HG03135 (cell line): ENCODE measurements around the gene POLR2F.
"Not testable (repeated sequence)": the region's sequence is repeated elsewhere in the genome, so short reads cannot be mapped to it uniquely, and the experiment has no call there.

Experiments
- ATAC-seq: cut with Tn5 transposase; IDR thresholded peaks from one replicate; pipeline ENCODE4 v1.9.1; 2021; ENCODE audit warnings: mild to moderate bottlenecking, moderate library complexity; ENCODE audit not compliant: unreplicated experiment

POLR2F gene

DNA sequence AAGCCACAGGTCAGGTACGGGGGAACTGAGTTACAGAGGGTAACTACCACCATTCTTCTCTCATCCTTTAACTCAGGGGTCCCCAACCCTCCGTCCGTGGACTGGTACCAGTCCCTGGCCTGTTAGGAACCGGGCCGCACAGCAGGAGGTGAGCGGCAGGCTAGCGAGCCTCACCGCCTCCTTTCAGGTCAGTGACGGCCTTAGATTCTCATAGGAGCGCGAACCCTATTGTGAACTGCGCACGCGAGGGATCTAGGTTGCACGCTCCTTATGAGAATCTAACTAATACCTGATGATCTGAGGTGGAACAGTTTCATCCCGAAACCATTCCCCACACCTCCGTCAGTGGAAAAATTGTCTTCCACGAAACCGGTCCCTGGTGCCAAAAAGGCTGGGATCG, 870 bp upstream of the POLR2F start:
- ATAC-seq, result not testable (repeated sequence)

DNA sequence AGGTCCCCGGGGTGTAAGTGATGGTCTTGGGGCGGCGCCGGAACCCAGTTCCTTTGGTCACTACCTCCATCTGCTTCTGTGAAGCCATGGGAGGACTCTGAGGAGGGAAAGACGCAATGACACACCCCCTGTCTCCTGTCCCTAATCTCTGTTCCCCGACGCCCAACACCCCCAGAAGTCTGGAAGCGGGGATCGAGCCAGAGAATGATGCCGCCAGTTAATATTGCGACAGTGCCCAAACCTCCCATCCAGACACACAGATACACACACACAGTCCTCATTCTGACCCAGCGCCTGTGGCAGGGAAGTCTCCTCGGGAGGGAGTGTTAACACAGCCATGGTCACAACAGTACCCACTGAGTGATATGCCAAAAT, 450 bp upstream of the POLR2F start:
- ATAC-seq, result peak; percentile 4

DNA sequence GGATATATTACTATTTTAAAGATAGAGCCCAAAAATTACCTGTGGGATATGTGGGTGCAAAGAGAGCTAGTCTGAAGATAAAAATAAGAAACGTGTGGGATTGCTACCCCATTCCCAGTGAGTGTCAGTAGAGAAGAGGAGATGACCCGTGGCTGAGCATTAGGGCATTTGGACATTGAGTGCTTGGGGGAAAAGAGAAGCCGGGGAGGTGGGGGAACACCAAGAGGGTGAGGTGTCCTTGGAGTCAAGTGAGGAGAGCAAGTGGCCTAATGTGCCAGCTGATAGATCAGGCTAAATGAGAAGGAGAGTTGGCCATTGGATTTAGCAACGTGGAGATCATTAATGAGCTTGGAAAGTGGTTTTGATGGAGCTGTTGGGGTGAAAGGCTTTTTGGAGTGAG, 1.2 kb downstream of the POLR2F start:
- no peak for ATAC-seq

DNA sequence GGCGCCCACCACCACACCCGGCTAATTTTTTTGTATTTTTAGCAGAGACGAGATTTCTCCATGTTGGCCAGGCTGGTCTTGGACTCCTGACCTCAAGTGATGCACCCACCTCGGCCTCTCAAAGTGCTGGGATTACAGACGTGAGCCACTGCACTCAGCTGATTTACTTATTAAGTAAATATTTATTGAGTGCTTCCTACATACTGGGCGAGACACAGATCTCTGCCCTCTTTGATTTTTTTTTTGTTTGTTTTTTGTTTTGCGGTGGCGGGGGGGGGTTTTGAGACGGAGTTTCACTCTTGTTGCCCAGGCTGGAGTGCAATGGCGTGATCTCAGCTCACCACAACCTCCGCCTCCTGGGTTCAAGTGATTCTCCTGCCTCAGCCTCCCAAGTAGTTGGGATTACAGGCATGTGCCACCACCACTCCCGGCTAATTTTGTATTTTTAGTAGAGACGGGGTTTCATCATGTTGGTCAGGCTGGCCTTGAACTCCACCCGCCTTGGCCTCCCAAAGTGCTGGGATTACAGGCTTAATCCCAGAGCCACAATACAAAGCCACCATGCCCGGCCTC, 2.4 kb downstream of the POLR2F start:
- not testable (repeated sequence) for ATAC-seq

DNA sequence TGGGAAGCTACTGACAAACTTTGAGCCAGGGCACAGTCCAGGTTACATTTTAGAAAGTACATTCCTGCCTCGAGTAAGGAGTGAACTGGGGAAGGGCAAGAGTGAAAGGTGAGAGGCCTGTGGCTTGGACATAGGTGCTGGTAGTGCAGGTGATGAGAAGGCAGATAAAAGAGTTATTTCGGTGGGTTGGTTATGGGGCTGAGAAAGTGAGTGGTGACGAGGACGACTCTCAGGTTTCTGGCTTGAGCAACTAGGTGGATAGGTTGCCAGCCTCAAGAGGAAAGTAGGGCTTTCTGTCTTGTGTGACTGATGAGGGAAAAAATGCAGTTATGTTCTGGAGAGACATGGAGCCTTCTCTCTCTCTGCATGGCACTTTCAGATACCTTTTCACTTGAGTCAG, 3.7 kb downstream of the POLR2F start:
- no peak for ATAC-seq

DNA sequence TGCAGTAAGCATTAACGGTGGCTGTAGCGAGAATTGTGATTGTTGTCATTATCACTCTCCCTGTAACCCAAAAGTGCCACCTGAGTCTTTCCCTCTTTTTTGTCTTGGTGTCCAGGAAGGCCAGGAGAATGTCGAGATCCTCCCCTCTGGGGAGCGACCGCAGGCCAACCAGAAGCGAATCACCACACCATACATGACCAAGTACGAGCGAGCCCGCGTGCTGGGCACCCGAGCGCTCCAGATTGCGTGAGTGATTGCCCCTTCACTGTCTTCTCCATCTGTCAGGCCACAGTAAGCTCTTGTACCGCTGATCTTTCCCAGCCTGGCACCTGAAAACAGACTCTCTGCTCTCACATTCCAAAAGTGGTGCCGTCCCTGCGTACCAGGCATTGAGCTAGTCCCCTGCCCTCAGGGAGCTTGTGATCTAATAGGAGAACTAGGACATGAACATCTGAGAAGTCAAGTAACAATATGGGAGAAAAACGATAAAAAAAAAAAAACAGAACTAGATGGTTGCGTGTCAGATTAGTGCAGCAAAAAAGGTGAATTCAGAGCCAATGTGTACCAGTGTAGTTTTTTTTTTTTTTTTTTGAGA, 5.8 kb downstream of the POLR2F start:
- ATAC-seq, result no peak

GRCh38 chr22:37961062-37961461, 7.6 kb downstream of the POLR2F start:
- no peak for ATAC-seq

- ATAC-seq, result no peak
Measured at GRCh38 chr22:37965940-37966664, 12.6 kb downstream of the POLR2F start.

DNA sequence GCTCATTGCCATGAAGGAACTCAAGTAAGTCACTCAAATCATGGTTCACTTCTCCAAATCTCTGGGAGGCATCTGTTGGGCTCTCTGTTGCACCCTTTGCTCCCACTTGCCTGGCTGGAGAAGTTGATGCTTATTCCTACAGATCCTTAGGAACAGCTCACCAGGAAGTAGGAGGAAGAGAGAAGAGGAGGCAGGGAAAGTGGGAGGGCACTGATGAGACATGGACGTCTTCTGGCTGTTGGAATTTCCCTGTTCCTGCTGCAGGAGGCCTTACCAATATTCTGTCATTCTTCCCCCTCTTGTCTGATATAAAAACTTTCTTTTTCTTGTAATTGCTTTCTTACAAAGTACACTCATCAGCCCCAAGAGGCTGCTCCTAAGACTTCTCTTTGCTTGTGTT, 13.6 kb downstream of the POLR2F start:
- no peak for ATAC-seq

- no peak for ATAC-seq
Measured at GRCh38 chr22:37967637-37968451, 14.3 kb downstream of the POLR2F start.

- ATAC-seq, result no peak
Measured at GRCh38 chr22:37968452-37969251, 15.2 kb downstream of the POLR2F start.

- no peak for ATAC-seq
Measured at GRCh38 chr22:37970864-37971263, 17.4 kb downstream of the POLR2F start.

GRCh38 chr22:37971475-37972434, 18.3 kb downstream of the POLR2F start:
- no peak for ATAC-seq

GRCh38 chr22:37972527-37972926, 19.0 kb downstream of the POLR2F start:
- ATAC-seq, result no peak

- ATAC-seq, result no peak
Measured at GRCh38 chr22:37973271-37974170, 20.0 kb downstream of the POLR2F start.

- ATAC-seq, result no peak
Measured at GRCh38 chr22:37975153-37975552, 21.7 kb downstream of the POLR2F start.

GRCh38 chr22:37976022-37976421, 22.5 kb downstream of the POLR2F start:
- ATAC-seq, result not testable (repeated sequence)

GRCh38 chr22:37976547-37976946, 23.0 kb downstream of the POLR2F start:
- no peak for ATAC-seq

- ATAC-seq, result no peak
Measured at GRCh38 chr22:37979782-37980181, 26.3 kb downstream of the POLR2F start.
